CD14-positive monocyte (primary cell): Measurements from ENCODE around the gene PFKFB1. TPM values are rescaled to one million over a fixed set of nuclear protein-coding genes. Genes with fewer than 3 reads are reported as not detected.

Experiments
- DNase-seq, 3 donors: peaks; one replicate each; pipeline ENCODE4 v3.0.0-alpha.2; 2011 to 2022
- H2AFZ ChIP-seq: 2 replicates; pipeline ENCODE4 v1.6.0; 2012; ENCODE audit warnings: mild to moderate bottlenecking, low read depth, low read length, inconsistent platforms; ENCODE audit not compliant: insufficient read depth, poor library complexity, severe bottlenecking
- H3K27ac ChIP-seq, 2 donors: 1 replicate in 1 of 2; 2 replicates in 1 of 2; pipeline ENCODE4 v1.5.1; 2012 to 2013; ENCODE audit warnings: low read length in 2 of 2, control low read depth in 1 of 2, inconsistent platforms in 1 of 2, low read depth in 1 of 2, mild to moderate bottlenecking in 1 of 2
- H3K27me3 ChIP-seq, 2 donors: one replicate each; pipeline versions ENCODE4 v1.6.0 to v1.6.1; 2011 to 2013; ENCODE audit warnings: low read length in 2 of 2; ENCODE audit not compliant: control insufficient read depth in 2 of 2, insufficient read depth in 2 of 2
- H3K36me3 ChIP-seq, 2 donors: replicated peaks in 1 of 2; 1 replicate in 1 of 2; 2 replicates in 1 of 2; pipeline versions ENCODE4 v1.5.1 to v1.6.1; 2012 to 2013; ENCODE audit warnings: low read length in 2 of 2, control low read depth in 1 of 2, inconsistent platforms in 1 of 2, mild to moderate bottlenecking in 1 of 2; ENCODE audit not compliant: insufficient read depth in 2 of 2, control insufficient read depth in 1 of 2
- H3K4me1 ChIP-seq, 2 donors: 1 replicate in 1 of 2; 2 replicates in 1 of 2; pipeline versions ENCODE4 v1.5.1 to v1.6.1; 2012 to 2013; ENCODE audit warnings: low read length in 2 of 2, control low read depth in 1 of 2, inconsistent platforms in 1 of 2, mild to moderate bottlenecking in 1 of 2, moderate library complexity in 1 of 2; ENCODE audit not compliant: insufficient read depth in 2 of 2, control insufficient read depth in 1 of 2
- H3K4me2 ChIP-seq: replicated peaks from 2 replicates; pipeline ENCODE3; 2012; ENCODE audit warnings: low read length, moderate library complexity, mild to moderate bottlenecking; ENCODE audit not compliant: poor library complexity, severe bottlenecking; ENCODE audit errors: extremely low read depth
- H3K4me3 ChIP-seq, 3 experiments: fragments of 200-600 bp in 1 of 3; sonication (generic) in 1 of 3; replicated peaks in 1 of 3; 1 replicate in 2 of 3; 2 replicates in 1 of 3; pipeline ENCODE4 v1.5.1; 2011 to 2013; ENCODE audit warnings: low read length in 3 of 3, mild to moderate bottlenecking in 3 of 3, control low read depth in 2 of 3, low read depth in 2 of 3, inconsistent platforms in 1 of 3, moderate library complexity in 1 of 3
- H3K79me2 ChIP-seq: 2 replicates; pipeline ENCODE4 v1.6.0; 2012; ENCODE audit warnings: mild to moderate bottlenecking, control low read depth, inconsistent platforms, low read length, moderate library complexity; ENCODE audit not compliant: insufficient read depth
- H3K9ac ChIP-seq: 2 replicates; pipeline ENCODE4 v1.6.0; 2017; ENCODE audit warnings: low read length, mild to moderate bottlenecking; ENCODE audit not compliant: insufficient read depth, poor library complexity, severe bottlenecking
- H3K9me3 ChIP-seq, 2 donors: replicated peaks in 1 of 2; 1 replicate in 1 of 2; 2 replicates in 1 of 2; pipeline versions ENCODE4 v1.5.1 to v1.6.1; 2012 to 2013; ENCODE audit warnings: low read length in 2 of 2, control low read depth in 1 of 2; ENCODE audit not compliant: control insufficient read depth in 1 of 2, insufficient read depth in 1 of 2
- H4K20me1 ChIP-seq: 2 replicates; pipeline ENCODE4 v1.6.0; 2012; ENCODE audit warnings: mild to moderate bottlenecking, low read length, control low read depth, moderate library complexity; ENCODE audit not compliant: insufficient read depth
- H3K27ac Mint-ChIP-seq, 7 donors: one replicate each; pipeline ENCODE4 v1.8.0; 2020; ENCODE audit warnings: mild to moderate bottlenecking in 7 of 7, mixed read lengths in 7 of 7, moderate library complexity in 6 of 7, inconsistent platforms in 2 of 7
- H3K27me3 Mint-ChIP-seq, 3 donors: one replicate each; pipeline ENCODE4 v1.8.0; 2021 to 2022; ENCODE audit warnings: low read depth in 3 of 3, mild to moderate bottlenecking in 3 of 3, mixed read lengths in 3 of 3, moderate library complexity in 3 of 3, inconsistent platforms in 1 of 3
- H3K36me3 Mint-ChIP-seq, 2 donors: one replicate each; pipeline ENCODE4 v1.8.0; 2020; ENCODE audit warnings: mixed read lengths in 2 of 2, inconsistent platforms in 1 of 2, mild to moderate bottlenecking in 1 of 2
- H3K4me1 Mint-ChIP-seq: one replicate; pipeline ENCODE4 v1.8.0; 2020; ENCODE audit warnings: mild to moderate bottlenecking, mixed read lengths
- H3K4me3 Mint-ChIP-seq, 2 donors: one replicate each; pipeline ENCODE4 v1.8.0; 2020; ENCODE audit warnings: mild to moderate bottlenecking in 2 of 2, mixed read lengths in 2 of 2, moderate library complexity in 1 of 2
- H3K9me3 Mint-ChIP-seq, 7 donors: one replicate each; pipeline ENCODE4 v1.8.0; 2020 to 2022; ENCODE audit warnings: mixed read lengths in 7 of 7, mild to moderate bottlenecking in 6 of 7, moderate library complexity in 6 of 7, inconsistent platforms in 2 of 7
- WGBS: methylation state at CpG from one replicate; pipeline ENCODE4 v1.1.5; 2013; ENCODE audit warnings: missing lambda C conversion rate; ENCODE audit not compliant: insufficient coverage; 5-methylcytosine and 5-hydroxymethylcytosine counted together
- intact Hi-C, 2 donors: fragments of 100-400 bp; cut with micrococcal nuclease; formaldehyde crosslinking; loops; one replicate each; pipeline versions ENCODE4 v1.15.0 to v1.15.1; 2023
- polyA plus RNA-seq, 3 donors: library from polyadenylated mRNA; depleted of rRNA in 1 of 3; unstranded in 2 of 3; stranded (reverse) in 1 of 3; fragments of 300-500 nt in 2 of 3; fragments of >200 nt in 1 of 3; fragmentation: Illumina TruSeq in 2 of 3; gene quantifications; 1 replicate in 2 of 3; 2 replicates in 1 of 3; pipeline ENCODE4 v1.2.3, GENCODE V29; 2012 to 2021
- TF ChIP-seq, protein P1 (sequence below): fragments of 200-600 bp; IDR thresholded peaks from one replicate; pipeline ENCODE4 v1.8.0; 2022; ENCODE audit warnings: antibody characterized with exemption, mild to moderate bottlenecking

Gene PFKFB1
- polyA plus RNA-seq, 3 donors: 0.11 to 0.21 TPM; not detected in 1

DNA sequence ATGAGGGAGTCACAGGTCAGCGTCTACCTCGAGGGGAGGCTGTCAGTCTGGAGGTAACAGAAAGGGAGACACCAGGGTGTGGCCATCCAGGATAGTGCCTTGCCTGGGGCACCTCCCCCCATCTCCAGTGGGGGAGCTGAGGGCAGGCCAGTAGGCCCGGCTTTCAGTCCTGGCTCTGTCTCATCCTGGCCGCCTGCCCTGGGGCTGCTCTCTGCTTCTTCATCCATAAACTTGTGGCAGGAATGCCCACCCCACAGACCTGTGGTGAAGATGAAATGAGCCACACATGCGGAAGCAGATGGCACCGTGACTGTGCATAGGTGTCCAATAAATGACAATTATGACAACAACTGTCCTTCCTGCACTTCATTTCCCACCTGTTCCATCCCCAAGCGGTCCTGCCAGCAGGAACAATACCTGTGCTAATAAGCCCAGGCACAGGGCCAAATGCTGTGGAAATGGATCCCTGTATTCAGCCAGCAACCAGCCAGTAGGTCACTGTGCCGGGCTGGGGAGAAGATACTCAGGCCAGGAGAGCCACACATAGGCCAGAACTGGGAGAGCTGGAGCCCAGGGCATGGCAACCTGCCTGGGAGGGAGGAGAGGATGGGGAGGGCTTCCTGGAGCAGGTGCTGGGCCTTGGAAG, 43.1 kb downstream of the PFKFB1 start:
- Histone ChIP-seq H3K79me2 (no peaks in the 10 kb centered on the region), H3K4me1 (no peaks in the 10 kb centered on the region), H3K27ac (no peak overlapping the region), H3K9me3 (no peaks in the 10 kb centered on the region), H4K20me1 (no peaks in the 10 kb centered on the region), H2AFZ (no peak overlapping the region), H3K27me3 (no peaks in the 10 kb centered on the region), H3K4me3 (no peak overlapping the region), H3K36me3 (no peaks in the 10 kb centered on the region), H3K4me2 (no peak overlapping the region), H3K9ac (no peak overlapping the region)
- H3K27ac Mint-ChIP-seq: no peak overlapping the region
- H3K27me3 Mint-ChIP-seq: peaks cover 0 to 11% (median 5%) of the 10 kb centered on the region in 3 donors
- TF ChIP-seq, protein P1, sequence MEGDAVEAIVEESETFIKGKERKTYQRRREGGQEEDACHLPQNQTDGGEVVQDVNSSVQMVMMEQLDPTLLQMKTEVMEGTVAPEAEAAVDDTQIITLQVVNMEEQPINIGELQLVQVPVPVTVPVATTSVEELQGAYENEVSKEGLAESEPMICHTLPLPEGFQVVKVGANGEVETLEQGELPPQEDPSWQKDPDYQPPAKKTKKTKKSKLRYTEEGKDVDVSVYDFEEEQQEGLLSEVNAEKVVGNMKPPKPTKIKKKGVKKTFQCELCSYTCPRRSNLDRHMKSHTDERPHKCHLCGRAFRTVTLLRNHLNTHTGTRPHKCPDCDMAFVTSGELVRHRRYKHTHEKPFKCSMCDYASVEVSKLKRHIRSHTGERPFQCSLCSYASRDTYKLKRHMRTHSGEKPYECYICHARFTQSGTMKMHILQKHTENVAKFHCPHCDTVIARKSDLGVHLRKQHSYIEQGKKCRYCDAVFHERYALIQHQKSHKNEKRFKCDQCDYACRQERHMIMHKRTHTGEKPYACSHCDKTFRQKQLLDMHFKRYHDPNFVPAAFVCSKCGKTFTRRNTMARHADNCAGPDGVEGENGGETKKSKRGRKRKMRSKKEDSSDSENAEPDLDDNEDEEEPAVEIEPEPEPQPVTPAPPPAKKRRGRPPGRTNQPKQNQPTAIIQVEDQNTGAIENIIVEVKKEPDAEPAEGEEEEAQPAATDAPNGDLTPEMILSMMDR: no peak
- 100% methylated on average over 2 of the region's 8 CpGs for WGBS
- DNase-seq: no peak
- H3K9me3 Mint-ChIP-seq: peaks cover 0 to 3% (median 0%) of the 10 kb centered on the region in 7 donors
- intact Hi-C loops: no loop called here
- H3K4me1 Mint-ChIP-seq: no peaks in the 10 kb centered on the region
- H3K36me3 Mint-ChIP-seq: no peaks in the 10 kb centered on the region
- no peak overlapping the region for H3K4me3 Mint-ChIP-seq

DNA sequence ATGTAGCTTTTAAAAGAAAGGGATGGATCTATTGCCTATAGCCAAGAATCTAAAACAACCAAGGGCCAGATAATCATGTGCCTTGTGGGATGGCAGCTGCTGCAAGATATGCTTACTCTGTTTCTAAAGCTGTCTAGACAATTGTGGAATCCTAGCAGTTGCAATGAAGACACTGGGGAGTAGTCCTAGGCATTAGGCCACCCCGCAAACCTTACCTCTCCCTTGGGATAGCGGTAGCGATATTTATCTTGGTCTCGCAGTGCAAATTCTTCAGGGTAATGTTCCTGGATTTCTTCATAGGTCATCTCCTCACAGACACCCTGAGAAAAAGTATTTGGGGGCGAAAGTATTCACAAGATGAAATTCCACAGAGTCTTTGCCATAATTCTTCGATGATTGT, 48.8 kb downstream of the PFKFB1 start:
- Histone ChIP-seq H3K4me1 (no peaks in the 10 kb centered on the region), H3K79me2 (no peaks in the 10 kb centered on the region), H3K27me3 (no peaks in the 10 kb centered on the region), H3K36me3 (no peaks in the 10 kb centered on the region), H3K4me2 (no peak overlapping the region), H4K20me1 (no peaks in the 10 kb centered on the region), H3K27ac (no peak overlapping the region), H2AFZ (no peak overlapping the region), H3K4me3 (no peak overlapping the region), H3K9me3 (no peaks in the 10 kb centered on the region), H3K9ac (no peak overlapping the region)
- intact Hi-C loops: no loop called here
- H3K27ac Mint-ChIP-seq: no peak overlapping the region
- no CpG with 5 or more reads among the region's 6 CpGs for WGBS
- no peaks in the 10 kb centered on the region for H3K36me3 Mint-ChIP-seq
- H3K4me3 Mint-ChIP-seq: no peak overlapping the region
- no peak for DNase-seq
- TF ChIP-seq, protein P1: no peak
- peaks cover 0 to 3% (median 0%) of the 10 kb centered on the region in 7 donors for H3K9me3 Mint-ChIP-seq
- H3K27me3 Mint-ChIP-seq: peaks cover 1 to 7% (median 2%) of the 10 kb centered on the region in 3 donors
- no peaks in the 10 kb centered on the region for H3K4me1 Mint-ChIP-seq
